GM12878 (cell line): ENCODE results near the gene SMIM38.

Experiments used
- CTCF ChIP-seq, 3 experiments: IDR thresholded peaks in 2 of 3; conservative IDR thresholded peaks in 1 of 3; 2 replicates each; pipeline ENCODE4 v1.5.1; 2011; ENCODE audit warnings: low read depth in 3 of 3, low read length in 3 of 3, mild to moderate bottlenecking in 3 of 3, control low read depth in 2 of 3, moderate library complexity in 2 of 3, inconsistent platforms in 1 of 3, mixed read lengths in 1 of 3; ENCODE audit not compliant: control insufficient read depth in 2 of 3, insufficient read depth in 1 of 3; ENCODE audit errors: extremely low read depth in 1 of 3
- EP300 ChIP-seq, 2 experiments: fragments of 150-350 bp in 1 of 2; IDR thresholded peaks; 2 replicates each; pipeline ENCODE4 v1.6.1; 2011 to 2012; ENCODE audit warnings: low read depth in 2 of 2, low read length in 2 of 2, borderline replicate concordance in 1 of 2, improper control_type of control experiment in 1 of 2, inconsistent platforms in 1 of 2; ENCODE audit not compliant: control insufficient read depth in 1 of 2
- FOS ChIP-seq: IDR thresholded peaks from 3 replicates; pipeline ENCODE4 v1.6.1; 2011; ENCODE audit warnings: borderline replicate concordance; ENCODE audit not compliant: insufficient read length; ENCODE audit errors: extremely low read depth
- FOXM1 ChIP-seq: IDR thresholded peaks from 2 replicates; pipeline ENCODE4 v1.6.1; 2012; ENCODE audit warnings: low read depth, mild to moderate bottlenecking, inconsistent platforms, low read length, moderate library complexity
- PKNOX1 ChIP-seq: fragments of 450-650 bp; IDR thresholded peaks from 2 replicates; pipeline ENCODE4 v1.6.1; 2016; ENCODE audit warnings: mild to moderate bottlenecking
- POLR2A ChIP-seq: IDR thresholded peaks from 2 replicates; pipeline ENCODE4 v1.6.1; 2011; ENCODE audit warnings: low read depth, mild to moderate bottlenecking, low read length
- SMC3 ChIP-seq: IDR thresholded peaks from 2 replicates; pipeline ENCODE4 v1.6.1; 2011; ENCODE audit warnings: low read length, improper control_type of control experiment, borderline replicate concordance
- SUPT20H ChIP-seq: IDR thresholded peaks from 2 replicates; pipeline ENCODE4 v1.6.1; 2011; ENCODE audit warnings: low read depth, mild to moderate bottlenecking, low read length, moderate library complexity, borderline replicate concordance; ENCODE audit not compliant: control insufficient read depth
- TAF1 ChIP-seq: IDR thresholded peaks from 2 replicates; pipeline ENCODE4 v1.6.1; 2011; ENCODE audit warnings: mild to moderate bottlenecking, low read depth, low read length, borderline replicate concordance
- TF ChIP-seq, protein P1 (sequence below): IDR thresholded peaks from 2 replicates; pipeline ENCODE4 v1.6.1; 2011; ENCODE audit warnings: borderline replicate concordance, low read depth, mild to moderate bottlenecking, moderate library complexity, mixed read lengths, low read length; ENCODE audit not compliant: insufficient read depth; ENCODE audit errors: extremely low read length

- TF ChIP-seq SUPT20H (no peak), CTCF (IDR thresholded peaks at IDR 0.05 in 2 of 3, conservative IDR thresholded peaks at IDR 0.05 in 1 of 3; ENCODE audit: control insufficient read depth in 2 of 3, extremely low read depth in 1 of 3, insufficient read depth in 1 of 3, low read depth in 3 of 3, low read length in 3 of 3) (no peak), PKNOX1 (no peak), FOXM1 (no peak), TAF1 (no peak), POLR2A (no peak), FOS (no peak), EP300 (IDR thresholded peaks at IDR 0.05; ENCODE audit: borderline replicate concordance in 1 of 2, control insufficient read depth in 1 of 2, low read depth in 2 of 2, low read length in 2 of 2) (no peak), SMC3 (no peak)
- TF ChIP-seq, protein P1, sequence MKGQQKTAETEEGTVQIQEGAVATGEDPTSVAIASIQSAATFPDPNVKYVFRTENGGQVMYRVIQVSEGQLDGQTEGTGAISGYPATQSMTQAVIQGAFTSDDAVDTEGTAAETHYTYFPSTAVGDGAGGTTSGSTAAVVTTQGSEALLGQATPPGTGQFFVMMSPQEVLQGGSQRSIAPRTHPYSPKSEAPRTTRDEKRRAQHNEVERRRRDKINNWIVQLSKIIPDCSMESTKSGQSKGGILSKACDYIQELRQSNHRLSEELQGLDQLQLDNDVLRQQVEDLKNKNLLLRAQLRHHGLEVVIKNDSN: no peak
These were observed 3.9 kb upstream of the SMIM38 start for GRCh38 chr11:69151836-69152235.
